ENCODE data around the gene KIAA1671.

- TF ChIP-seq, protein P1, sequence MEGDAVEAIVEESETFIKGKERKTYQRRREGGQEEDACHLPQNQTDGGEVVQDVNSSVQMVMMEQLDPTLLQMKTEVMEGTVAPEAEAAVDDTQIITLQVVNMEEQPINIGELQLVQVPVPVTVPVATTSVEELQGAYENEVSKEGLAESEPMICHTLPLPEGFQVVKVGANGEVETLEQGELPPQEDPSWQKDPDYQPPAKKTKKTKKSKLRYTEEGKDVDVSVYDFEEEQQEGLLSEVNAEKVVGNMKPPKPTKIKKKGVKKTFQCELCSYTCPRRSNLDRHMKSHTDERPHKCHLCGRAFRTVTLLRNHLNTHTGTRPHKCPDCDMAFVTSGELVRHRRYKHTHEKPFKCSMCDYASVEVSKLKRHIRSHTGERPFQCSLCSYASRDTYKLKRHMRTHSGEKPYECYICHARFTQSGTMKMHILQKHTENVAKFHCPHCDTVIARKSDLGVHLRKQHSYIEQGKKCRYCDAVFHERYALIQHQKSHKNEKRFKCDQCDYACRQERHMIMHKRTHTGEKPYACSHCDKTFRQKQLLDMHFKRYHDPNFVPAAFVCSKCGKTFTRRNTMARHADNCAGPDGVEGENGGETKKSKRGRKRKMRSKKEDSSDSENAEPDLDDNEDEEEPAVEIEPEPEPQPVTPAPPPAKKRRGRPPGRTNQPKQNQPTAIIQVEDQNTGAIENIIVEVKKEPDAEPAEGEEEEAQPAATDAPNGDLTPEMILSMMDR (conservative IDR thresholded peaks at IDR 0.05) = no peak
- TF ChIP-seq ZFX (IDR thresholded peaks at IDR 0.05) = no peak
These were observed 26.7 kb upstream of the KIAA1671 start for GRCh38 chr22:24925586-24926427.
